NT2/D1 (cell line): ENCODE results near the gene NOP53.
"Not testable (repeated sequence)": the region's sequence is repeated elsewhere in the genome, so short reads cannot be mapped to it uniquely, and the experiment has no call there.

ENCODE experiments used
- DNase-seq: peaks from one replicate; pipeline ENCODE4 v3.0.0-alpha.2; 2011; ENCODE audit warnings: low read depth, low spot score
- H3K27me3 ChIP-seq: 2 replicates; pipeline ENCODE4 v1.6.0; 2011; ENCODE audit warnings: mild to moderate bottlenecking; ENCODE audit not compliant: insufficient read length, insufficient read depth
- H3K36me3 ChIP-seq: 2 replicates; pipeline ENCODE4 v1.6.1; 2011; ENCODE audit warnings: mild to moderate bottlenecking, low read length, mixed read lengths; ENCODE audit not compliant: insufficient read depth, insufficient read length
- H3K4me1 ChIP-seq: 2 replicates; pipeline ENCODE4 v1.5.1; 2011; ENCODE audit not compliant: insufficient read depth, insufficient read length
- H3K4me3 ChIP-seq: 2 replicates; pipeline ENCODE4 v1.5.1; 2011; ENCODE audit warnings: low read depth; ENCODE audit not compliant: insufficient read length
- H3K9ac ChIP-seq: 2 replicates; pipeline ENCODE4 v1.6.0; 2011; ENCODE audit warnings: low read depth; ENCODE audit not compliant: insufficient read length
- H3K9me3 ChIP-seq: 2 replicates; pipeline ENCODE4 v1.5.1; 2011; ENCODE audit warnings: mild to moderate bottlenecking, low read length; ENCODE audit not compliant: insufficient read depth
- SUZ12 ChIP-seq: IDR thresholded peaks from 2 replicates; pipeline ENCODE4 v1.6.1; 2011; ENCODE audit not compliant: insufficient read length, insufficient read depth; ENCODE audit errors: extremely low read depth
- YY1 ChIP-seq: IDR thresholded peaks from 2 replicates; pipeline ENCODE4 v1.6.1; 2011; ENCODE audit not compliant: insufficient read length, insufficient read depth
- ZNF274 ChIP-seq: IDR thresholded peaks from 2 replicates; pipeline ENCODE4 v1.6.1; 2011; ENCODE audit warnings: mild to moderate bottlenecking, low read depth, low read length

Gene NOP53

GRCh38 chr19:47730910-47731309, 14.4 kb upstream of the NOP53 start:
- H3K36me3 ChIP-seq, result peaks cover 32% of the 10 kb centered on the region
- no peaks in the 10 kb centered on the region for H3K27me3 ChIP-seq
- DNase-seq, result no peak
- H3K9me3 ChIP-seq, result no peaks in the 10 kb centered on the region
- TF ChIP-seq SUZ12 (no peak), YY1 (no peak), ZNF274 (no peak)
- H3K4me1 ChIP-seq, result peaks cover under 1% of the 10 kb centered on the region
- no peak overlapping the region for H3K4me3 ChIP-seq
- no peak overlapping the region for H3K9ac ChIP-seq

DNA sequence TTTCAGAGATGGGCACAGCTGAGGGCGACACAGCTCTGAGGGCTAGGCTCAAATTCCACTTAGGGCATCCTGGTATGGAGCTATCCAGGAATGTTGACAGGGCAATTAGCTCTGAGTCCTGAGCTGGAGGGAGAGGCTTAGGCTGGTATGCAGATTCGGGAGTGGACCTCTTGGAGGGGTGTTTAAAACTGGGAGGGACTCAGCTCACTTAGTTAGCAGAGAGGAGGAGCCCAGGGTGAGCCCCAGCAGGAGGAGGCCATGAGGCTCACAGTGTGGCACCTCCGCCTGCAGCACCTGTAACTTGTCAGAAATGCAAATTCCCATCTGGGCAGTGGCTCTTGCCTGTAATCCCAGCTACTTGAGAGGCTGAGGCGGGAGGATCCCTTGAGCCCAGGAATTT, 10.2 kb upstream of the NOP53 start:
- H3K4me3 ChIP-seq, result no peak overlapping the region
- no peaks in the 10 kb centered on the region for H3K4me1 ChIP-seq
- H3K36me3 ChIP-seq, result peaks cover 31% of the 10 kb centered on the region
- DNase-seq, result peak; percentile 63
- H3K9ac ChIP-seq, result no peak overlapping the region
- no peaks in the 10 kb centered on the region for H3K9me3 ChIP-seq
- H3K27me3 ChIP-seq, result no peaks in the 10 kb centered on the region
- TF ChIP-seq YY1 (no peak), SUZ12 (no peak), ZNF274 (no peak)

DNA sequence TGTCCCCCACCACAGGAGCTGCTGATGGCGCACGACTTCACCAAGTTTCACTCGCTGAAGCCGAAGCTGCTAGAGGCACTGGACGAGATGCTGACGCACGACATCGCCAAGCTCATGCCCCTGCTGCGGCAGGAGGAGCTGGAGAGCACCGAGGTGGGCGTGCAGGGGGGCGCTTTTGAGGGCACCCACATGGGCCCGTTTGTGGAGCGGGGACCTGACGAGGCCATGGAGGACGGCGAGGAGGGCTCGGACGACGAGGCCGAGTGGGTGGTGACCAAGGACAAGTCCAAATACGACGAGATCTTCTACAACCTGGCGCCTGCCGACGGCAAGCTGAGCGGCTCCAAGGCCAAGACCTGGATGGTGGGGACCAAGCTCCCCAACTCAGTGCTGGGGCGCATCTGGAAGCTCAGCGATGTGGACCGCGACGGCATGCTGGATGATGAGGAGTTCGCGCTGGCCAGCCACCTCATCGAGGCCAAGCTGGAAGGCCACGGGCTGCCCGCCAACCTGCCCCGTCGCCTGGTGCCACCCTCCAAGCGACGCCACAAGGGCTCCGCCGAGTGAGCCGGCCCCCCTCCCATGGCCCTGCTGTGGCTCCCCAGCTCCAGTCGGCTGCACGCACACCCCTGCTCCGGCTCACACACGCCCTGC, 4.4 kb upstream of the NOP53 start:
- Histone ChIP-seq H3K36me3 (peaks cover 33% of the 10 kb centered on the region), H3K9ac (no peak overlapping the region), H3K9me3 (no peaks in the 10 kb centered on the region), H3K27me3 (no peaks in the 10 kb centered on the region), H3K4me1 (peaks cover 6% of the 10 kb centered on the region), H3K4me3 (no peak overlapping the region)
- TF ChIP-seq ZNF274 (no peak), SUZ12 (no peak), YY1 (no peak)
- no peak for DNase-seq

- Histone ChIP-seq H3K27me3 (no peaks in the 10 kb centered on the region), H3K9ac (no peak overlapping the region), H3K4me1 (peaks cover 6% of the 10 kb centered on the region), H3K4me3 (no peak overlapping the region), H3K36me3 (peaks cover 28% of the 10 kb centered on the region), H3K9me3 (no peaks in the 10 kb centered on the region)
- no peak for DNase-seq
- TF ChIP-seq SUZ12 (no peak), ZNF274 (no peak), YY1 (no peak)
Observed at GRCh38 chr19:47741544-47742140, 3.7 kb upstream of the NOP53 start.

- Histone ChIP-seq H3K27me3 (no peaks in the 10 kb centered on the region), H3K9ac (peak overlapping the region; percentile 79)
- TF ChIP-seq YY1 (no peak), ZNF274 (no peak), SUZ12 (no peak)
Observed at GRCh38 chr19:47742634-47743033, 2.7 kb upstream of the NOP53 start.

GRCh38 chr19:47746129-47746528, 783 bp downstream of the NOP53 start:
- peaks cover 48% of the 10 kb centered on the region for H3K36me3 ChIP-seq
- not testable (repeated sequence) for H3K27me3 ChIP-seq, DNase-seq, H3K4me1 ChIP-seq, H3K9me3 ChIP-seq
- H3K9ac ChIP-seq, result peak overlapping the region; percentile 72
- H3K4me3 ChIP-seq, result peak overlapping the region; percentile 68

More at GRCh38 chr19:47742634-47743033, 2.7 kb upstream of the NOP53 start:
- Histone ChIP-seq H3K9me3 (no peaks in the 10 kb centered on the region), H3K4me1 (peaks cover 6% of the 10 kb centered on the region), H3K36me3 (peaks cover 31% of the 10 kb centered on the region), H3K4me3 (no peak overlapping the region)
- no peak for DNase-seq

- Histone ChIP-seq H3K36me3 (peaks cover 69% of the 10 kb centered on the region), H3K27me3 (no peaks in the 10 kb centered on the region), H3K9ac (no peak overlapping the region), H3K4me3 (no peak overlapping the region), H3K9me3 (no peaks in the 10 kb centered on the region), H3K4me1 (peaks cover 3% of the 10 kb centered on the region)
- no peak for TF ChIP-seq YY1
- TF ChIP-seq SUZ12, result no peak
- TF ChIP-seq ZNF274, result no peak
- no peak for DNase-seq
Observed at GRCh38 chr19:47749326-47749725, 4.0 kb downstream of the NOP53 start.
